ENCODE measurements around the gene TAL2.

The TAL2 gene

GRCh38 chr9:105662184-105663104 is at the start of gene TAL2:
Gene TAL2 (plus strand): TSS chr9:105662457. CDS start chr9:105662497, 40 bp downstream.
- no peak within 1 kb of the TSS for H3K4me3 ChIP-seq (ENCODE audit: low read length)
- DNase-seq (ENCODE audit: low read depth), result no peak
- TF ChIP-seq CTCF (IDR thresholded peaks at IDR 0.05; ENCODE audit: insufficient read depth, low read depth, low read length, missing control alignments), result no peak

GRCh38 chr9:105621001-105621400 is 41.3 kb upstream of the TAL2 start:
- H3K4me3 ChIP-seq (ENCODE audit: low read length), result no peak overlapping the region
- TF ChIP-seq CTCF (IDR thresholded peaks at IDR 0.05; ENCODE audit: insufficient read depth, low read depth, low read length, missing control alignments), result no peak
- no peak for DNase-seq (ENCODE audit: low read depth)

- H3K4me3 ChIP-seq (ENCODE audit: low read length), result no peak overlapping the region
- TF ChIP-seq CTCF (IDR thresholded peaks at IDR 0.05; ENCODE audit: insufficient read depth, low read depth, low read length, missing control alignments), result no peak
- DNase-seq (ENCODE audit: low read depth), result no peak
These were observed 37.2 kb upstream of the TAL2 start for GRCh38 chr9:105625088-105625487.

GRCh38 chr9:105632807-105633206 is 29.4 kb upstream of the TAL2 start:
- no peak for TF ChIP-seq CTCF (IDR thresholded peaks at IDR 0.05; ENCODE audit: insufficient read depth, low read depth, low read length, missing control alignments)
- DNase-seq (ENCODE audit: low read depth), result no peak
- H3K4me3 ChIP-seq (ENCODE audit: low read length), result no peak overlapping the region

GRCh38 chr9:105633411-105633810 is 28.8 kb upstream of the TAL2 start:
- no peak for DNase-seq (ENCODE audit: low read depth)
- no peak for TF ChIP-seq CTCF (IDR thresholded peaks at IDR 0.05; ENCODE audit: insufficient read depth, low read depth, low read length, missing control alignments)
- H3K4me3 ChIP-seq (ENCODE audit: low read length), result no peak overlapping the region

- no peak for DNase-seq (ENCODE audit: low read depth)
- no peak for TF ChIP-seq CTCF (IDR thresholded peaks at IDR 0.05; ENCODE audit: insufficient read depth, low read depth, low read length, missing control alignments)
- H3K4me3 ChIP-seq (ENCODE audit: low read length), result no peak overlapping the region
These were observed 25.9 kb upstream of the TAL2 start for GRCh38 chr9:105636331-105636730.

Measured in epithelial cell of esophagus (primary cell).